ENCODE measurements around the gene LILRB5. TPM values are rescaled to one million over a fixed set of nuclear protein-coding genes. Genes with fewer than 3 reads are reported as not detected.
A peak's percentile ranks its signal among the peaks of the same experiment; 100 is the strongest.
"Not testable (repeated sequence)": the region's sequence is repeated elsewhere in the genome, so short reads cannot be mapped to it uniquely, and the experiment has no call there.

LILRB5 gene
- total RNA-seq, 1 donor from 2014 or later, result 5.7 TPM

DNA sequence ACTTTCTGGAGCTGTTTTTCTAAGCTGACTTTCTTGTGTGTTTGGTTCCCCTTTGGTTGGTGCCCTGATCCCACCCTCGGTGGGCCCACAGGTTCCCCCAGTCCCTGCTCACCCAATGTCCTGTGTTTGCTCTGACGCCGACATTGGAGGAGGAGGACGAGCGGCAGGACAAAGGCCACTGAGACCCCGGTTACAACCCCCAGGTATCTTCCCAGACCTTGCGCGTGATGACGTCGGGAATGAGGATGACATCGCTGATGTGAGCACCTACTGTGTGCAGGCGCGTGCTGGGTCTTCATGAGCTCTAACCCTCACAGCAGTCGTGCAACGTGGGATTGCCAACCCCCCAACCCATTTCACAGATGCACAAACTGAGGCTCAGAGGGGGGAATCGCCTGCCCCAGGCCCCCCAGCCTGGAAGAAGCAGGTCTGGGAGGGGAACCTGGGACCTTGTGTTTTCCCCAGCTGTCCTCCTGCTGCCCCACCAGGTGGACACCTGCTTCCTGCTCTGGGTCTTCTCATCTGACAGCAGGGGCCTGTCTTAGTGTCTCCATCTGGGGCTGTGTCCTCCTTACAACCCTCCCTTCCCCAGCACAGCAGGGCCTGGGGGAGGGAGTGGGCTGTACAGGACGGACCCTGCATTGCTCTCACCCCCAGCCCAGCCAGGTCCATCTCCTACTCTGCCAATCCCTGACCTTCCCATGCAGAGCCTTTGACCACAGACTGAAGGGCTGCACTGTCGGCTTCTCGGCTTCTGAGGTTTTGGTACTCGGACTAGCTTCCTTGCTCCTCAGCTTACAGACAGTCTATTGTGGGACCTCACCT, 9.8 kb downstream of the LILRB5 start:
- Histone ChIP-seq H3K9me3 (replicated peaks) (no peaks in the 10 kb centered on the region), H3K4me3 (no peak overlapping the region), H3K27me3 (ENCODE audit: low read depth) (peaks cover 35% of the 10 kb centered on the region), H3K27ac (replicated peaks) (peak overlapping the region; percentile 4), H3K36me3 (no peaks in the 10 kb centered on the region), H3K4me1 (no peaks in the 10 kb centered on the region)
- TF ChIP-seq, protein P1, sequence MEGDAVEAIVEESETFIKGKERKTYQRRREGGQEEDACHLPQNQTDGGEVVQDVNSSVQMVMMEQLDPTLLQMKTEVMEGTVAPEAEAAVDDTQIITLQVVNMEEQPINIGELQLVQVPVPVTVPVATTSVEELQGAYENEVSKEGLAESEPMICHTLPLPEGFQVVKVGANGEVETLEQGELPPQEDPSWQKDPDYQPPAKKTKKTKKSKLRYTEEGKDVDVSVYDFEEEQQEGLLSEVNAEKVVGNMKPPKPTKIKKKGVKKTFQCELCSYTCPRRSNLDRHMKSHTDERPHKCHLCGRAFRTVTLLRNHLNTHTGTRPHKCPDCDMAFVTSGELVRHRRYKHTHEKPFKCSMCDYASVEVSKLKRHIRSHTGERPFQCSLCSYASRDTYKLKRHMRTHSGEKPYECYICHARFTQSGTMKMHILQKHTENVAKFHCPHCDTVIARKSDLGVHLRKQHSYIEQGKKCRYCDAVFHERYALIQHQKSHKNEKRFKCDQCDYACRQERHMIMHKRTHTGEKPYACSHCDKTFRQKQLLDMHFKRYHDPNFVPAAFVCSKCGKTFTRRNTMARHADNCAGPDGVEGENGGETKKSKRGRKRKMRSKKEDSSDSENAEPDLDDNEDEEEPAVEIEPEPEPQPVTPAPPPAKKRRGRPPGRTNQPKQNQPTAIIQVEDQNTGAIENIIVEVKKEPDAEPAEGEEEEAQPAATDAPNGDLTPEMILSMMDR (IDR thresholded peaks at IDR 0.05; ENCODE audit: borderline replicate concordance), result no peak
- DNase-seq, result no peak
- intact Hi-C loops (cut with micrococcal nuclease), result no loop called here

DNA sequence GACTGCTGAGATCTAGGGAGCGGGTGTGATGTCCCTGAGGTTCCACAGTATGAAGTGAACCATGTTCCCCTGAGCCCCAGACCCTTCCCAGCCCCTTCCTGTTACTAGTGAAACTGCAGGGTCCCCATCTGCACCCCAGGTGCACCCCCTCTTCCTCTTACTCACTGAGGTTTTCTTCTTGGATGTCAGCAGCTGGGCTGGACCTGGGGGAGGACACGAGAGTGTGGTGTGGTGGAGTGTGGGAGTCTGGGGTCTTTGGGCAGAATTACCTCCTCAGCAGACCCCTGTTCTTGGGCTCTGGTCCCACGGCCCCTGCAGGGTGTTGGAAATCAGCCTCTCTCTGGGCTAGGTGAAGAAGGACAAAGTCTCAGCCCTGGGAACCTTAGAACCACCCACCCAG, 11.1 kb downstream of the LILRB5 start:
- TF ChIP-seq, protein P1 (IDR thresholded peaks at IDR 0.05; ENCODE audit: borderline replicate concordance), result no peak
- DNase-seq, result no peak
- Histone ChIP-seq H3K27ac (replicated peaks) (no peak overlapping the region), H3K36me3 (no peaks in the 10 kb centered on the region), H3K4me1 (no peaks in the 10 kb centered on the region), H3K9me3 (replicated peaks) (no peaks in the 10 kb centered on the region), H3K4me3 (no peak overlapping the region), H3K27me3 (ENCODE audit: low read depth) (peaks cover 32% of the 10 kb centered on the region)
- intact Hi-C loops (cut with micrococcal nuclease), result no loop called here

DNA sequence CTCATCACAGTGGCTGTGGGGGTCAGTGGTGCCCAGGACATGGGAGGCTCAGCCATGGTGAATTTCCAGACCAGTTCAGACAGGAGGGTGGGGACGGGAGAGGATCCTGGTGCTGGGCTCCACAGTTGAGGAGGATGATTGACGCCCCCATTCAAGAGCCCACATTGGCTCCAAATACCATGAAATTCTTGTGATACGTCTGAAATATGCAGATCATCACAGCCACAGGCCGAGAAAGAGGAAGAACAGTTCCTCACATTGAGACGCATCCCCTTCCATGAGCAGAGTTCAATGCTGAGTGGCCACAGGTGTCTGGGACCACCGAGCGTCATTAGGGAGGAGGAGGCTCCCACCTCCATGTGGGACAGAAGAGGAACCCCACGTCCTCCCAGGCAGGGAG, 13.3 kb downstream of the LILRB5 start:
- H3K27ac ChIP-seq (replicated peaks); H3K4me1 ChIP-seq; DNase-seq; H3K9me3 ChIP-seq (replicated peaks); H3K36me3 ChIP-seq; intact Hi-C loops (cut with micrococcal nuclease); H3K4me3 ChIP-seq: not testable (repeated sequence)
- peaks cover 36% of the 10 kb centered on the region for H3K27me3 ChIP-seq (ENCODE audit: low read depth)

DNA sequence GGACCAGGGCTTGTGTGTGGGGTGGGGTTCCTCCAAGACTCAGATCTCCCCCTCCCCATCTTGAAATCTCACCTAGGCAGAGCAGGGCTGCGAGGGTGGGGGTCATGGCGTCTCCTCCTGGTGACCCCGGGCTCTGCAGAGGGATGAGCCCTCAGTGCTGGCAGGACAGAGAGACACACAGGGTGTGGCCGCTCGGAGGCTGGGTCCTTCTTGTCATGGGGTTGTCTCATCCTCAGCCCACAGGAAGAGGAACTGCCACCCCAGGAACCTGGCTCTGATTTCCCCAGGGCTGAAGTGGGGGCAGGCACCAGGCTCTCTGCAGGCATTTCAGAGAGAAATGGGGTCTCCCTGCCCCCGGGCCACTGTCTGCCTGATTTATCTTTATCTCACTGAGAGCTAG, 14.4 kb downstream of the LILRB5 start, which contains the start of gene LILRA6:
Gene LILRA6, minus strand, starts transcription at position 145 of the 400 bp plus-strand sequence.
- H3K4me1 ChIP-seq; H3K27ac ChIP-seq (replicated peaks); intact Hi-C loops (cut with micrococcal nuclease); H3K4me3 ChIP-seq; DNase-seq; H3K9me3 ChIP-seq (replicated peaks); H3K36me3 ChIP-seq: not testable (repeated sequence)
- H3K27me3 ChIP-seq (ENCODE audit: low read depth), result peaks cover 26% of the 10 kb centered on the region

DNA sequence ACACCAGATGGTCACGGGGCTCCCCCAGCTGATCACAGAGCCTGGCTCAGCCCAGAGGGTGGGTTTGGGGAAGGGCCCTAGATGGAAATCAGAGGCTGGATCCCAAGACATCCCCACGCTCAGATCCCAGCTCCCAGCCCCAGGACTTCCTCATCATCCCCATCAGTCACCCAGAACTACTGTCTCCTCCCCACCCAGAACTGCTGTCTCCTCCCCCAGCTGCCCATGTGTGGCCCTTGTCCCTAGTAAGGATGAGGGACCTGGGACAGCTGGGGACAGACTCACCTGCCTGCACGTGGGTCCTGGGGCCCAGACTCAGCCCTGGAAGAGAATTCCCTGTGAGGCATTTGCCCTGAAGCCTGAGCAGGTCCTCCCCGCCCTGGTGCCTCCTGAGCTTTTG, 14.8 kb downstream of the LILRB5 start:
- DNase-seq; H3K4me1 ChIP-seq; H3K27ac ChIP-seq (replicated peaks); H3K4me3 ChIP-seq; H3K36me3 ChIP-seq; H3K9me3 ChIP-seq (replicated peaks); intact Hi-C loops (cut with micrococcal nuclease): not testable (repeated sequence)
- H3K27me3 ChIP-seq (ENCODE audit: low read depth), result peaks cover 25% of the 10 kb centered on the region

DNA sequence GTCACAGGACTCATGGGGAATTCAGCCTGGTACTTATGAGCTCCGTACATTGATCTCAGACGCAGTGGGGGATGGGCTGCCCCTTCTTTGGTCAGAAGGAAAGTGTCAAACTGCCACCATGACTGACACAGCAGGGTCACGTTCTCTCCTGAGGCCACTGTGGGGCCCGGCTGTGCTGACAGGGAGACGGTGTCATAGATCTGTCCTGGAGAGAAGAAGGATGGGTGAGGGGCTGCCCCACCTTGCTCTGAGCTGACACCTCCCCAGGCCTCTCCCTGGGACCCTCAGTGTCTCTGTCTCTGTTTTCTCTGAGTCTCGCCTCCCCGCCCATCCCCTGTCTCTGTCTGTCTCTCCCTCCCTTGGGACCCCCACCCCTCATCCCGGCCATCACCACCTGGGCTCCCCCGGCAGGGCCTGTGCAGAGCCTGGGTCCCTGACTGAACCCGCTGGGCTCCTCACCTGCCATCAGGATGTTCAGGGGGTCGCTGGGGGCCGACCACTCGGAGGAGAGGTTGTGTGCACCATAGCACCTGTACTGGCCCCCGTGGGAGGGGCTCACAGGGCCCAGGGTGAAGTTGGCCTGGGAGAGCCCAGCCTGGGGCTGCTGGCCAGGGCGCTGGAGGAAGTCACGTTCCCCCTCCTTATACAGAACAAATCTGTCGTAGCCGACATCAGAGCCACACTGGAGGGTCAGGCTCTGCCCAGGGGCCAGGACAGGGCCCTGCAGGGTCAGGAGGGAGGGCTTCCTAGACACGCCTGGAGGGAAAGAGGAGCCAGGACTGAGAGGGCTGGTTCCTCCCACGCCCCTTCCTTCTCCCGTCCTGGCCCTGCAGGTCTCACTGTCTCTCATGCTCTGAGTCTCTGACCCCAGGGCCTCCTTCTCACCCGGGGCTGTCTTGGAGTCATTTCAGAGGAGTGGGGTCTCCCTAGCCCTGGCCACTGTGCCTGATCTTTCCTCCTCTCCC, 16.4 kb downstream of the LILRB5 start:
- H3K4me1 ChIP-seq; DNase-seq; H3K4me3 ChIP-seq; intact Hi-C loops (cut with micrococcal nuclease); H3K36me3 ChIP-seq; H3K27ac ChIP-seq (replicated peaks); H3K9me3 ChIP-seq (replicated peaks): not testable (repeated sequence)
- H3K27me3 ChIP-seq (ENCODE audit: low read depth), result peaks cover 32% of the 10 kb centered on the region

DNA sequence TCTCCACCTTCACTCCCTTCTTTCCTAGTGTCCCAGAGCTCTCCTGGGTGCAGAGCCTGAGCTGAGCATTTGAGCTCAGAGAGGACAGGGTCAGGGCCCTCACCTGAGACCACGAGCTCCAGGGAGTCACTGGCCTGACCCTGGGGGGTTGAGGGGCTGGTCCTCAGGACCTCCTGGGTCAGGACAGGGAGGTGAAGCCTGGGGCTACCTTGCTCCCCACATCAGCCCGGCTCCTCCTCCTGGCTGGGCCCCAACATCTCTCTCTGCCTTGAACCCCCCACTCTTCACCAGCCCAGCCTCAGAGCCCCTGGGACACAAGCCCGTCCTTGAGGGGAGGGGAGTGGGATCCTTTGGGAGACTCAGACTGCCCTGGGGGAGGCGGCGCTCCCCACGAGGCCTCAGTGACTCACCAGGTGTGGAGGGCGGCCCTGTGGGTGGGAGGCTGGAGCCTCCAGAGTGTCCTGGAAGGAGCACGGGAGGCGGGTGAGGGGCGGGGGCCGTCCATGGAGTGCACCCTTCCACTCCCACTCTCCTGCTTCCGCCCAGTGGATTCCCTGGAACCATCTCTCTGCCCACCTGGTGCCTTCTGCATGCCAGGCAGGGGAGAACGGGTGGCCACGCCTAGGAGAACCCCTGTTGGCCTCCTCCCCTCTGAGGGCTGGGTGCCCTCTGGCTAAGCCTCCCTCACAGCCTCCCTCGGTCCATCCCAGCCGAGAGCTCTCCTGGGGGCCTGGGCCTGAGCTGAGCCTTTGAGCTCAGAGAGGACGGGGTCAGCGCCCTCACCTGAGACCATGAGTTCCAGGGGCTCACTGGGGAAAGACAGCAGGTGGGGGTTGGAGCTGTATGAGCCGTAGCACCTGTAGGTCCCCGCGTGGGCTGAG, 17.3 kb downstream of the LILRB5 start:
- H3K36me3 ChIP-seq; H3K27ac ChIP-seq (replicated peaks); H3K9me3 ChIP-seq (replicated peaks); DNase-seq; H3K4me1 ChIP-seq; H3K4me3 ChIP-seq: not testable (repeated sequence)
- H3K27me3 ChIP-seq (ENCODE audit: low read depth), result peaks cover 36% of the 10 kb centered on the region
- intact Hi-C loops (cut with micrococcal nuclease), result loop anchor here (10.0 kb wide), 1 partner anchor 65 kb away; the partner anchor contains the start of gene TMC4
